ENCODE measurements around the gene CARTPT. TPM values are rescaled to one million over a fixed set of nuclear protein-coding genes. Genes with fewer than 3 reads are reported as not detected.

Gene CARTPT
- not detected for total RNA-seq

DNA sequence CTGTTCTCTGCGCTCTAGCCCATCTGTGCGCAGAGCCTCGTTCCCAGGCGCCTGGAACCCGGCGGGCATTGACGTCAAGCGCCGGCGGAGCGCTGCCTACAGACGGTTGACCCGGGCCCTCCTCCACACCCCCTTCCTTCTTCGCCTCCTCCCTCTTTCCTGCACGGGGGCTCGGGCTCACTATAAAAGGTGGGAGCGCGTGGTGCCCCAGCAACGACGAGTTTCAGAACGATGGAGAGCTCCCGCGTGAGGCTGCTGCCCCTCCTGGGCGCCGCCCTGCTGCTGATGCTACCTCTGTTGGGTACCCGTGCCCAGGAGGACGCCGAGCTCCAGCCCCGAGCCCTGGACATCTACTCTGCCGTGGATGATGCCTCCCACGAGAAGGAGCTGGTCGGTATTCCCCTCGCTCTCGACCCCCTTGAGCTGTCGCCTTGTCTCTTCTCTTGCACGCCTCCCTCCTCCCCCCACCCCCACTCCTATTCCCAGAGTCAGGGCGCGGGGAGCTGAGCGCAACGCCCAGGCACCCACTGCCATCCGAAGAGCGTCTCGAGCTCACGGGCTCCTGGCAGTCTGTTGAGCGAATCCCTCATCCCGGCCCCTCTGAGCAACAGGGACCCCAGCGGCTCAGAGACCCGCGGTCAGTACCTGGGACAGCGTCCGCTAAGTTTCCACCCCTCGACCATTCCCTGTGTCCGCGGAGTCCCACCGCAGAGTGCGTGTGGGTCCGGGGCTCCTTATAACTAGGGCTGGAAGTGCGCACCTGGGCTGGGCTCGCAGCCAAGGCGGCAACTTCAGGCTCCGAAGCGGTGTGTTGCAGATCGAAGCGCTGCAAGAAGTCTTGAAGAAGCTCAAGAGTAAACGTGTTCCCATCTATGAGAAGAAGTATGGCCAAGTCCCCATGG, at the start of gene CARTPT:
CARTPT (plus strand) TSS at position 213 of the 902 bp plus-strand sequence; CDS start at position 232, 19 bp downstream.
- POLR2A ChIA-PET = no interaction called here
- H3K9me3 Mint-ChIP-seq = peaks cover 2% of the 10 kb centered on the region
- DNase-seq (no peak), ATAC-seq (ENCODE audit: low read depth) (no peak)
- H3K27me3 Mint-ChIP-seq = peaks cover 77% of the 10 kb centered on the region
- no peak within 1 kb of the TSS for H3K27ac Mint-ChIP-seq
- no peaks in the 10 kb centered on the region for H3K4me1 Mint-ChIP-seq
- no peak within 1 kb of the TSS for H3K4me3 Mint-ChIP-seq
- H3K36me3 Mint-ChIP-seq = no peaks in the 10 kb centered on the region

- no peaks in the 10 kb centered on the region for H3K36me3 Mint-ChIP-seq
- no peak overlapping the region for H3K4me3 Mint-ChIP-seq
- peaks cover 2% of the 10 kb centered on the region for H3K9me3 Mint-ChIP-seq
- DNase-seq (no peak), ATAC-seq (ENCODE audit: low read depth) (no peak)
- H3K27ac Mint-ChIP-seq = no peak overlapping the region
- H3K4me1 Mint-ChIP-seq = no peaks in the 10 kb centered on the region
- peaks cover 27% of the 10 kb centered on the region for H3K27me3 Mint-ChIP-seq
- POLR2A ChIA-PET = no interaction called here
Measured at GRCh38 chr5:71677977-71678376, 41.1 kb upstream of the CARTPT start.

GRCh38 chr5:71679714-71680113, 39.4 kb upstream of the CARTPT start:
- DNase-seq (no peak), ATAC-seq (ENCODE audit: low read depth) (no peak)
- no peaks in the 10 kb centered on the region for H3K36me3 Mint-ChIP-seq
- no peak overlapping the region for H3K4me3 Mint-ChIP-seq
- H3K27me3 Mint-ChIP-seq = peaks cover 19% of the 10 kb centered on the region
- no peaks in the 10 kb centered on the region for H3K9me3 Mint-ChIP-seq
- POLR2A ChIA-PET = interaction anchor here (0.6 kb wide), 1 partner anchor 25 kb away, joined by 3 read pairs; no protein-coding TSS in a partner anchor
- no peak overlapping the region for H3K27ac Mint-ChIP-seq
- H3K4me1 Mint-ChIP-seq = no peaks in the 10 kb centered on the region

GRCh38 chr5:71680510-71680909, 38.6 kb upstream of the CARTPT start:
- no peak overlapping the region for H3K27ac Mint-ChIP-seq
- H3K36me3 Mint-ChIP-seq = no peaks in the 10 kb centered on the region
- ATAC-seq (ENCODE audit: low read depth) = no peak
- no peaks in the 10 kb centered on the region for H3K4me1 Mint-ChIP-seq
- POLR2A ChIA-PET = no interaction called here
- no peak for DNase-seq
- no peak overlapping the region for H3K4me3 Mint-ChIP-seq
- peaks cover 24% of the 10 kb centered on the region for H3K27me3 Mint-ChIP-seq
- H3K9me3 Mint-ChIP-seq = peaks cover 6% of the 10 kb centered on the region

DNA sequence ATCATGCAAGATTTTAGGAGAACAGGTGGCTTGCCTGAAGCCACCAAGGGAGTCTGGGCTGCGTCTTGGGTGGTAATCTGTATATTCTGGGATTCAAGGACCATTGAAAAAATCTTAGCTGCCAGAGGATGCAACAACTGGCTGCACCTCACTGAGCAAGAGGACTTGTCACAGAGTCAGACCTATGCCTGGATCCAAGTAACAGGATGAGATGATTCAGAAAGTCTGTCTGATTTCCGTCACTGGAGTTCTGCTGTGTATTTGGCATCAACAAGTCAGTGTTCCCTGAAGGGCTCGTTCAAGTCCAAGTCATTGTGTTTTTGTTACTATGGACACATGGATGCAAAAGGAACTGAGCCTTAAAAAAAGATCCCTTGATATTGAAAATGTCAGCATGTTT, 37.8 kb upstream of the CARTPT start:
- Mint-ChIP-seq H3K36me3 (no peaks in the 10 kb centered on the region), H3K27me3 (peaks cover 31% of the 10 kb centered on the region), H3K4me1 (no peaks in the 10 kb centered on the region), H3K4me3 (no peak overlapping the region), H3K9me3 (peaks cover 8% of the 10 kb centered on the region), H3K27ac (no peak overlapping the region)
- DNase-seq (no peak), ATAC-seq (ENCODE audit: low read depth) (no peak)
- POLR2A ChIA-PET = no interaction called here

- no peaks in the 10 kb centered on the region for H3K36me3 Mint-ChIP-seq
- ATAC-seq (ENCODE audit: low read depth) (no peak), DNase-seq (no peak)
- POLR2A ChIA-PET = no interaction called here
- peaks cover 12% of the 10 kb centered on the region for H3K9me3 Mint-ChIP-seq
- H3K4me3 Mint-ChIP-seq = no peak overlapping the region
- peaks cover 47% of the 10 kb centered on the region for H3K27me3 Mint-ChIP-seq
- H3K27ac Mint-ChIP-seq = no peak overlapping the region
- no peaks in the 10 kb centered on the region for H3K4me1 Mint-ChIP-seq
Measured at GRCh38 chr5:71684309-71684708, 34.8 kb upstream of the CARTPT start.

GRCh38 chr5:71693828-71694427, 25.1 kb upstream of the CARTPT start:
- no peak overlapping the region for H3K27ac Mint-ChIP-seq
- peaks cover 6% of the 10 kb centered on the region for H3K9me3 Mint-ChIP-seq
- DNase-seq = no peak
- POLR2A ChIA-PET = no interaction called here
- H3K36me3 Mint-ChIP-seq = peaks cover 9% of the 10 kb centered on the region
- no peak overlapping the region for H3K4me3 Mint-ChIP-seq
- peaks cover 21% of the 10 kb centered on the region for H3K27me3 Mint-ChIP-seq
- H3K4me1 Mint-ChIP-seq = peaks cover 8% of the 10 kb centered on the region
- no peak for ATAC-seq (ENCODE audit: low read depth)

DNA sequence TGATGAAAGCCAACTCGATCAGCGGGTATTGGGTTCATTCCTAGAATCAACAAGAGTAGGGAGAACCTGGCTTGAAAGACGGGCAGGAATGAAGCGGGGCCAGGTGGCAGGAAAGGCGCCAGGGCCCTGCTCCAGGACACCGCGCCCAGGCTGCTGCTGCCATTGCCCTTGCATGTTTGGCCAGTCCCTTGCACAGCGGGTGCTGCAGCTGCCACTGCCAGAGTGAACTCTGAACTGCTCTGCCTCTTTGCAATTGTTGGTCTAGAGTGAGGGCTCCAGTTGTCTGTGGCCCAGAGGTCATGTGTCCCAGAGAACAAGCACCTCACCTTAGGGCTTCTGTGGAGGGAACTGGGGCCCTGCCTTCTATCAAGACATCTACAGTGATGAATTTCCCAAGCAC, 24.0 kb upstream of the CARTPT start:
- ATAC-seq (ENCODE audit: low read depth) = no peak
- no peak for DNase-seq

GRCh38 chr5:71695595-71695994, 23.5 kb upstream of the CARTPT start:
- Mint-ChIP-seq H3K9me3 (peaks cover 6% of the 10 kb centered on the region), H3K4me1 (peaks cover 11% of the 10 kb centered on the region), H3K36me3 (peaks cover 11% of the 10 kb centered on the region), H3K27me3 (peaks cover 19% of the 10 kb centered on the region), H3K27ac (no peak overlapping the region), H3K4me3 (no peak overlapping the region)
- ATAC-seq (ENCODE audit: low read depth) (no peak), DNase-seq (no peak)
- POLR2A ChIA-PET = no interaction called here

More for the DNA sequence above, 24.0 kb upstream of the CARTPT start:
- H3K27ac Mint-ChIP-seq = no peak overlapping the region
- peaks cover 6% of the 10 kb centered on the region for H3K9me3 Mint-ChIP-seq
- H3K4me3 Mint-ChIP-seq = no peak overlapping the region
- peaks cover 11% of the 10 kb centered on the region for H3K36me3 Mint-ChIP-seq
- POLR2A ChIA-PET = no interaction called here
- peaks cover 11% of the 10 kb centered on the region for H3K4me1 Mint-ChIP-seq
- H3K27me3 Mint-ChIP-seq = peaks cover 20% of the 10 kb centered on the region

DNA sequence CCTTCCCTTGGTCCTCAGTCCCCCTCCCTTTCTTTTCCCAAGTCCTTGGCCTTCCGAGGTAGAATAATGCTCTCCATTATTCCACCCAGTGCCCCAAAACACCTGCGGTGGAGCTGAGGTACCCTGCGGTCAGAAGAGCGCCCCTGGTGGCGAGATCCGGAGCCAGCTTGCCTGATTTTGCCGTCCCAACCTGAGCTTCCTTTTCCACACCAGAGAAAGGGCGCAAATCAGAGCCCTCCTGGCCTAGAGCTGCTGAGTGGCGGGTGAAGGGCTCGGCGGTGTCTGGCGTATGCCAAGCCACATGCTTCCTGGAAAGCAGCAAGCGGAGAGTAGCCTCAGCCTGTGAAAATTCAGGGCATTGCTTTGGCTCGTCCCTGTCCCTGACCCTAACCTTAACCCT, 21.1 kb upstream of the CARTPT start:
- peaks cover 18% of the 10 kb centered on the region for H3K27me3 Mint-ChIP-seq
- POLR2A ChIA-PET = no interaction called here
- H3K4me1 Mint-ChIP-seq = peaks cover 11% of the 10 kb centered on the region

GRCh38 chr5:71699233-71699632, 19.8 kb upstream of the CARTPT start:
- H3K4me1 Mint-ChIP-seq = peaks cover 11% of the 10 kb centered on the region
- H3K36me3 Mint-ChIP-seq = peaks cover 11% of the 10 kb centered on the region
- H3K9me3 Mint-ChIP-seq = peaks cover 6% of the 10 kb centered on the region
- H3K27me3 Mint-ChIP-seq = peaks cover 14% of the 10 kb centered on the region
- H3K4me3 Mint-ChIP-seq = no peak overlapping the region
- POLR2A ChIA-PET = no interaction called here
- DNase-seq (no peak), ATAC-seq (ENCODE audit: low read depth) (no peak)
- H3K27ac Mint-ChIP-seq = no peak overlapping the region

More for the DNA sequence above, 21.1 kb upstream of the CARTPT start:
- H3K36me3 Mint-ChIP-seq = peaks cover 11% of the 10 kb centered on the region
- no peak overlapping the region for H3K27ac Mint-ChIP-seq
- H3K9me3 Mint-ChIP-seq = peaks cover 6% of the 10 kb centered on the region
- ATAC-seq (ENCODE audit: low read depth) (no peak), DNase-seq (no peak)
- no peak overlapping the region for H3K4me3 Mint-ChIP-seq

GRCh38 chr5:71699751-71700150, 19.3 kb upstream of the CARTPT start:
- DNase-seq = no peak
- H3K4me3 Mint-ChIP-seq = no peak overlapping the region
- no peak overlapping the region for H3K27ac Mint-ChIP-seq
- POLR2A ChIA-PET = no interaction called here
- peaks cover 9% of the 10 kb centered on the region for H3K4me1 Mint-ChIP-seq
- ATAC-seq (ENCODE audit: low read depth) = no peak
- H3K27me3 Mint-ChIP-seq = peaks cover 16% of the 10 kb centered on the region
- H3K36me3 Mint-ChIP-seq = peaks cover 11% of the 10 kb centered on the region
- peaks cover 6% of the 10 kb centered on the region for H3K9me3 Mint-ChIP-seq

- POLR2A ChIA-PET = no interaction called here
- Mint-ChIP-seq H3K9me3 (peaks cover 6% of the 10 kb centered on the region), H3K27ac (no peak overlapping the region)
Measured at GRCh38 chr5:71700803-71701202, 18.3 kb upstream of the CARTPT start.

GRCh38 chr5:71701407-71701806, 17.7 kb upstream of the CARTPT start:
- Mint-ChIP-seq H3K9me3 (peaks cover 6% of the 10 kb centered on the region), H3K36me3 (peaks cover 11% of the 10 kb centered on the region), H3K27me3 (peaks cover 21% of the 10 kb centered on the region), H3K27ac (no peak overlapping the region), H3K4me3 (no peak overlapping the region), H3K4me1 (peaks cover 9% of the 10 kb centered on the region)
- ATAC-seq (ENCODE audit: low read depth) (no peak), DNase-seq (no peak)
- POLR2A ChIA-PET = no interaction called here

More at GRCh38 chr5:71700803-71701202, 18.3 kb upstream of the CARTPT start:
- ATAC-seq (ENCODE audit: low read depth) = no peak
- Mint-ChIP-seq H3K4me1 (peaks cover 9% of the 10 kb centered on the region), H3K4me3 (no peak overlapping the region), H3K36me3 (peaks cover 11% of the 10 kb centered on the region), H3K27me3 (peaks cover 20% of the 10 kb centered on the region)
- no peak for DNase-seq

Measured in activated naive CD8-positive, alpha-beta T cell treated with anti-CD3 and anti-CD28 coated beads, Interleukin-2, amount 10 ng/mL, durations not matched to agents 7 days and 5 days (primary cell).